ENCODE data around the gene UCP2.

UCP2 gene

DNA sequence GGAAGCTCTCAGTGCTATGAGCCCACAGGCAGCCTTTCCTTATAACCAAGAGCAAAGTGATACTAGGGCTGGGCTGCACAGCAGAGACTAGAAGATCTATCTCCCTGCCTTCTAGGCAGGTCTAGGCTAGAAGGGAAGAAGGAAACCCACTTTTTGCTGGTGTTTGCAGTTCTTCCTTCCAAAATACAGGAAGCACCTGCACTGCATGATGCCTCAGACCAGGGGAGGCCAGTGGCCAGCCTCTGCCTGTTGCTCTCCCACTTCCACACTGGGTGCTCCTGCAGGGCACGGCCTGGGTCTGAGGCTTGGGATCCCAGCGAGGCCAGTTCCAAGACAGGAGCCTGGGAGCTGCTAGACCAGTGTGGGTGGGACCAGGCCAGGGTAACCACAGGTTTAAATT, 32.2 kb upstream of the UCP2 start:
- Histone ChIP-seq H3K27me3 (ENCODE audit: insufficient read depth, poor library complexity, severe bottlenecking) (no peaks in the 10 kb centered on the region), H3K9me3 (ENCODE audit: severe bottlenecking) (no peaks in the 10 kb centered on the region), H3K36me3 (ENCODE audit: low read depth) (no peaks in the 10 kb centered on the region), H3K27ac (ENCODE audit: poor library complexity, severe bottlenecking) (no peak overlapping the region), H3K4me1 (ENCODE audit: insufficient read depth, poor library complexity, severe bottlenecking) (no peaks in the 10 kb centered on the region), H3K4me3 (ENCODE audit: severe bottlenecking) (no peak overlapping the region)
- DNase-seq (ENCODE audit: low spot score): no peak
- ATAC-seq (ENCODE audit: low read depth): no peak
- TF ChIP-seq, protein P1, sequence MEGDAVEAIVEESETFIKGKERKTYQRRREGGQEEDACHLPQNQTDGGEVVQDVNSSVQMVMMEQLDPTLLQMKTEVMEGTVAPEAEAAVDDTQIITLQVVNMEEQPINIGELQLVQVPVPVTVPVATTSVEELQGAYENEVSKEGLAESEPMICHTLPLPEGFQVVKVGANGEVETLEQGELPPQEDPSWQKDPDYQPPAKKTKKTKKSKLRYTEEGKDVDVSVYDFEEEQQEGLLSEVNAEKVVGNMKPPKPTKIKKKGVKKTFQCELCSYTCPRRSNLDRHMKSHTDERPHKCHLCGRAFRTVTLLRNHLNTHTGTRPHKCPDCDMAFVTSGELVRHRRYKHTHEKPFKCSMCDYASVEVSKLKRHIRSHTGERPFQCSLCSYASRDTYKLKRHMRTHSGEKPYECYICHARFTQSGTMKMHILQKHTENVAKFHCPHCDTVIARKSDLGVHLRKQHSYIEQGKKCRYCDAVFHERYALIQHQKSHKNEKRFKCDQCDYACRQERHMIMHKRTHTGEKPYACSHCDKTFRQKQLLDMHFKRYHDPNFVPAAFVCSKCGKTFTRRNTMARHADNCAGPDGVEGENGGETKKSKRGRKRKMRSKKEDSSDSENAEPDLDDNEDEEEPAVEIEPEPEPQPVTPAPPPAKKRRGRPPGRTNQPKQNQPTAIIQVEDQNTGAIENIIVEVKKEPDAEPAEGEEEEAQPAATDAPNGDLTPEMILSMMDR (IDR thresholded peaks at IDR 0.05; ENCODE audit: poor library complexity, severe bottlenecking): no peak

DNA sequence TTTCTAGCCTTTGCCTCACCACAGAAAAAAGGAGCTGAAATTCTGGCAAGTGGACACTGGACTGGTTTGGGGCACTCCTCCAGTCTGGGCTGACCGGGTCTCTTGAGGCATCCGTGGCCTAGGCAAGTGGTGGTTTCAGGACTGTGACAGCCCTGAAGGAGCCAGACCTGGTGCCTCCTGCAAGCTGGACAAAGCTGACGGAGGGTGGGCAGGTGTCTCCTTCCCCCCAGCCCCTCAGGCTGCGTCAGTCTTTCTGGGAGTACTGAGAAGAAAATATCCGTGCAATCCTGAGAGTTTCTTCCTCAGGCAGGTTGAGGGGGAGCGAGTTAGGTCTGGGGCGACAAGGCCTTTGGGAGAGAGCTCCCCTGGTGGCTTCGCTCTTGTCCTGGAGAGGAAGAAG, 30.5 kb upstream of the UCP2 start:
- no peaks in the 10 kb centered on the region for H3K9me3 ChIP-seq (ENCODE audit: severe bottlenecking)
- DNase-seq (ENCODE audit: low spot score) (no peak), ATAC-seq (ENCODE audit: low read depth) (no peak)
- TF ChIP-seq, protein P1 (IDR thresholded peaks at IDR 0.05; ENCODE audit: poor library complexity, severe bottlenecking): no peak
- H3K27ac ChIP-seq (ENCODE audit: poor library complexity, severe bottlenecking): no peak overlapping the region
- H3K36me3 ChIP-seq (ENCODE audit: low read depth): no peaks in the 10 kb centered on the region
- no peaks in the 10 kb centered on the region for H3K27me3 ChIP-seq (ENCODE audit: insufficient read depth, poor library complexity, severe bottlenecking)
- no peaks in the 10 kb centered on the region for H3K4me1 ChIP-seq (ENCODE audit: insufficient read depth, poor library complexity, severe bottlenecking)
- no peak overlapping the region for H3K4me3 ChIP-seq (ENCODE audit: severe bottlenecking)

DNA sequence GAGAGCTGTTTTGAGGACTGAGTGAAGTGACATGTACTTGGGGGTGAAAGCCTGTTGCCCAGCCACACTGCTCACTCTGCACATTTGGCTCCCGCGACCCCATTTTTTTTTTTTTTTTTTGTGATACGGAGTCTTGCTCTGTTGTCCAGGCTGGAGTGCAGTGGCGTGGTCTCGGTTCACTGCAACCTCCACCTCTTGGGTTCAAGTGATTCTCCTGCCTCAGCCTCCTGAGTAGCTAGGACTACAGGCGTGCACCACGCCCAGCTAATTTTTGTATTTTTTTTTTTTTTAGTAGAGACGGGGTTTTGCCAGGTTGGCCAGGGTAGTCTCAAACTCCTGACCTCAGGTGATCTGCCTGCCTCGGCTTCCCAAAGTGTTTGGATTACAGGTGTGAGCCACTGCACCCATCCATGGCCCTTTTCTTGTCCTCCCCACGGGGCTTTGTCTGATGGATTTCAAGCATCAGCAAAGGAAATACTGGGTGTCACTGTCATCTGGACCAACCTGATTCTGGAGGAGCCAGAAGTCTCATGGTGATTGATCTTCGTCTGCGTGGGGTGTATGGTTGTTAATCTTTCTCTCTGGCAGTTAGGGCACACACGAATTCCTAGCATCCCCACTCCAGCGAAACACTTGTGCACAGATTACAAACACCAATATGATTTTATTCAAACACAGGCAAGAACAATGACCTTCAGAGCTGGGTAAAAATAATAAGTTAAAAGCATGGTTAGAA, 29.6 kb upstream of the UCP2 start:
- no peak overlapping the region for H3K4me3 ChIP-seq (ENCODE audit: severe bottlenecking)
- no peaks in the 10 kb centered on the region for H3K27me3 ChIP-seq (ENCODE audit: insufficient read depth, poor library complexity, severe bottlenecking)
- H3K9me3 ChIP-seq (ENCODE audit: severe bottlenecking): no peaks in the 10 kb centered on the region
- no peak for DNase-seq (ENCODE audit: low spot score)
- no peaks in the 10 kb centered on the region for H3K36me3 ChIP-seq (ENCODE audit: low read depth)
- TF ChIP-seq, protein P1 (IDR thresholded peaks at IDR 0.05; ENCODE audit: poor library complexity, severe bottlenecking): no peak
- H3K4me1 ChIP-seq (ENCODE audit: insufficient read depth, poor library complexity, severe bottlenecking): no peaks in the 10 kb centered on the region
- no peak for ATAC-seq (ENCODE audit: low read depth)
- no peak overlapping the region for H3K27ac ChIP-seq (ENCODE audit: poor library complexity, severe bottlenecking)

DNA sequence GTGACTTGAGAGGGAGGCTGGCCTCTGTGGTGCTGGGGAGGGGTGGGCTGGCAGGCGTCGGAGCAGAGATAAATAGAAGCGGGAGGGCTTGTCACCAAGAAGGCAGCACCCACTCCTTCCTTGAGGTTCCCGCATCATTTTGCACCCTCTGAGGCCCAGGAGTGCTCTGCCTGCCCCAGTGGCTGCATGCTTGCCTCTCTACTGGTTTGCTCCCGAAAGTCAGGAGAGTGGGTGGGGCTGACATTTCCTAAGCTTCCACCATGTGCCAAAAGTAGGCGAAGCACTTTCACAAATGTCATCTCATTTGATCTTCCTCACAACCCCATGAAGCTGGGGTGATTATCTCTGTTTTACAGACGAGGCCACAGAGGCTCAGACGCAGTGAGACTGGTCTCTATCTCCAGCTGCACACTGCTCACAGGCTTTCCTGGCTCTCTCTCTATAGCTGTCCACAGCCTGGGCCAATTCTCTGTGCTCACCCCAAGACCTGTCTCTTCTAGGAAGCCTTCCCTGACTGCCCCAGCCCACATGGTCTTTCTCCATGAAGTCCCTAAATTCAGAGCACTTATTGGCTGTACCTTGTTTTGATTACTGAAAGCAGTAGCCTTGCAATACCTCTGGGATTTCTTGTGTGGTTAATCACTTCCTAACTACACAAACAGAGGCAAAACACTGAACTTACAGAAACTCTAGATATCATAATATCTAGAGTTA, 28.9 kb upstream of the UCP2 start:
- Histone ChIP-seq H3K4me3 (ENCODE audit: severe bottlenecking) (no peak overlapping the region), H3K27ac (ENCODE audit: poor library complexity, severe bottlenecking) (no peak overlapping the region), H3K4me1 (ENCODE audit: insufficient read depth, poor library complexity, severe bottlenecking) (no peaks in the 10 kb centered on the region), H3K27me3 (ENCODE audit: insufficient read depth, poor library complexity, severe bottlenecking) (no peaks in the 10 kb centered on the region), H3K36me3 (ENCODE audit: low read depth) (no peaks in the 10 kb centered on the region), H3K9me3 (ENCODE audit: severe bottlenecking) (no peaks in the 10 kb centered on the region)
- TF ChIP-seq, protein P1 (IDR thresholded peaks at IDR 0.05; ENCODE audit: poor library complexity, severe bottlenecking): no peak
- DNase-seq (ENCODE audit: low spot score) (no peak), ATAC-seq (ENCODE audit: low read depth) (no peak)

Measured in RWPE2 (cell line).